ENCODE measurements around the gene PIK3R6.
A peak's percentile ranks its signal among the peaks of the same experiment; 100 is the strongest.

PIK3R6 gene

DNA sequence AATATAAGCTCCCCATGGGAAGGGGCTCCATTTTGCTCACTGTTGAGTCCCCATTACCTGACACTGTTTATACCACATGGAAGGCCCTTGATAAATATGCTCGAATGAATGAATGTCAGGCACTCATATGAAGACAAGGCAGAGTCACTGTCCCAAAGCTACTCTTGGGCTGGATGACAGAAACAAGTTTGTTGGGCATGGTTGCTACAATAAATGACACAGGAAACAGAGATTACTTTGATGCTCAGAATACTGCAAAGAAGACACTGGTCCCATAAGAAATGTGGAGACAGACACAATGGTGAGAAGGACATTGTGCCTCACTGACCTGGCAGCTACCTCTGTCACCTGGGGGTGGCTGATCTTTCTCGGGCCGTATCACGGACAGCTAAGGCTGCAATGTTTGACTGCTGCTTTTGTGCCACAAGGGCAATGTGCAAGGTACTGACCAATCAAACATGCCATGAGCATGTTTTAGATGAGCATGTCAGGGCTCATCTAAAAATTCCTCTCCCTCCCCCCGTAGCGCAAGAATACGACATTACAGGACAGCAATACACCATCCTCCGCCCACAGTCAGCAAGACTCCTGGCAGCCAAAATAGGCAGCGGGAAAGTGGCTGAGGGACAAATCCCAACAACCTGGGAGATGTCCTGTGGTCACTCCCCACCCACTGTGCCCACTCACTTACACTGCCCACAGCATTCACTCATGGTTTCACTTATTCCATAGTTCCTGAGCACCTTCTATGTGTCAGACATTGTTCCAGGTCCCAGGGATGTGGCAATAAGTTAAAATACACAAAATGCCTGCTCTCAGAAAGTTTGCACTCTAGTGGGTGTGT lies 5.0 kb downstream of the PIK3R6 start:
- Histone ChIP-seq H4K20me1 (ENCODE audit: insufficient read depth, low read length, poor library complexity, severe bottlenecking) (no peaks in the 10 kb centered on the region), H3K4me2 (ENCODE audit: low read depth, low read length, poor library complexity, severe bottlenecking) (peak overlapping the region; percentile 90), H3K4me3 (ENCODE audit: low read length, poor library complexity, severe bottlenecking) (peak overlapping the region; percentile 68), H3K9ac (ENCODE audit: low read depth, low read length, poor library complexity, severe bottlenecking) (peak overlapping the region; percentile 57), H3K79me2 (ENCODE audit: insufficient read depth, low read length) (peaks cover 86% of the 10 kb centered on the region), H3K4me1 (ENCODE audit: insufficient read depth, low read length, poor library complexity, severe bottlenecking) (peaks cover 85% of the 10 kb centered on the region), H3K36me3 (ENCODE audit: insufficient read depth, low read length) (no peaks in the 10 kb centered on the region), H2AFZ (ENCODE audit: low read length) (no peak overlapping the region), H3K9me3 (ENCODE audit: insufficient read depth, low read depth, low read length) (no peaks in the 10 kb centered on the region), H3F3A (ENCODE audit: low read depth) (peaks cover 1% of the 10 kb centered on the region; the same call in 1 of the 2 replicates), H3K27me3 (ENCODE audit: insufficient read depth, low read length, poor library complexity, severe bottlenecking) (no peaks in the 10 kb centered on the region), H3K9me2 (replicated peaks; ENCODE audit: low read depth, low read length) (no peaks in the 10 kb centered on the region)
- no peak for TF ChIP-seq EZH2phosphoT487 (IDR thresholded peaks at IDR 0.05; ENCODE audit: borderline replicate concordance)
- TF ChIP-seq, protein P1, sequence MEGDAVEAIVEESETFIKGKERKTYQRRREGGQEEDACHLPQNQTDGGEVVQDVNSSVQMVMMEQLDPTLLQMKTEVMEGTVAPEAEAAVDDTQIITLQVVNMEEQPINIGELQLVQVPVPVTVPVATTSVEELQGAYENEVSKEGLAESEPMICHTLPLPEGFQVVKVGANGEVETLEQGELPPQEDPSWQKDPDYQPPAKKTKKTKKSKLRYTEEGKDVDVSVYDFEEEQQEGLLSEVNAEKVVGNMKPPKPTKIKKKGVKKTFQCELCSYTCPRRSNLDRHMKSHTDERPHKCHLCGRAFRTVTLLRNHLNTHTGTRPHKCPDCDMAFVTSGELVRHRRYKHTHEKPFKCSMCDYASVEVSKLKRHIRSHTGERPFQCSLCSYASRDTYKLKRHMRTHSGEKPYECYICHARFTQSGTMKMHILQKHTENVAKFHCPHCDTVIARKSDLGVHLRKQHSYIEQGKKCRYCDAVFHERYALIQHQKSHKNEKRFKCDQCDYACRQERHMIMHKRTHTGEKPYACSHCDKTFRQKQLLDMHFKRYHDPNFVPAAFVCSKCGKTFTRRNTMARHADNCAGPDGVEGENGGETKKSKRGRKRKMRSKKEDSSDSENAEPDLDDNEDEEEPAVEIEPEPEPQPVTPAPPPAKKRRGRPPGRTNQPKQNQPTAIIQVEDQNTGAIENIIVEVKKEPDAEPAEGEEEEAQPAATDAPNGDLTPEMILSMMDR (conservative IDR thresholded peaks at IDR 0.05; ENCODE audit: low read length) = no peak

DNA sequence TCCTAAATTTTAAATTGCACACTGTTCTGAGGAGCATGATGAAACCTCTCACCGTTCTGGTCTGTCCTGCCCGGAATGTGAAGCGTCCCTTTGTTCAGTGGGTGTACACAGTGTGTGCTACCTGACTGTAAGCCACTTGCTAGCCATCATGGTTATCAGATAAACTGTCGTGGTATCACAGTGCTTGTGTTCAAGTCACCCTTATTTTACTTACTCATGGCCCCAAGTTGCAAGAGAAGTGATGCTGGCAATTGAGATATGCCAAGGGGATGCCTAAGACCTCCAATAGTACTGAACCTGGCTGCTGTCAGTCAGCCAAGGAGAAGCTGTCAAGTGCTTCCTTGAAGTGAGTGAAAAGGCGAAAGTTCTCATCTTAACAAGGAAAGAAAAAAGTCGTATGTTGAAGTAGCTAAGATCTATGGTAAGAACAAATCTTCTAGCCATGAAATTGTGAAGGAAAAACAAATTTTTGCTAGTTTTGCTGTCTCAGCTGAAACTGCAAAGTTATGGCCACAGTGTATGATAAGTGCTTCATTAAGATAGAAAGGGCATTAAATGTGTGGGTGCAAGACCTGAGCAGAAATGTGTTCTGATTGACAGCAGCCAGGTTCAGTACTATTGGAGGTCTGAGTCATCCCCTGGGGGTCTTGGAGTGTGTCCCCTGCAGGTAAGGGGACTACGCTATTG lies 5.8 kb downstream of the PIK3R6 start:
- H3K9me3 ChIP-seq (ENCODE audit: insufficient read depth, low read depth, low read length) = no peaks in the 10 kb centered on the region
- H3K9me2 ChIP-seq (replicated peaks; ENCODE audit: low read depth, low read length) = no peaks in the 10 kb centered on the region
- peaks cover 85% of the 10 kb centered on the region for H3K4me1 ChIP-seq (ENCODE audit: insufficient read depth, low read length, poor library complexity, severe bottlenecking)
- peaks cover 4% of the 10 kb centered on the region; the same call in 1 of the 2 replicates for H3F3A ChIP-seq (ENCODE audit: low read depth)
- H3K4me3 ChIP-seq (ENCODE audit: low read length, poor library complexity, severe bottlenecking) = peak overlapping the region; percentile 68
- peaks cover 86% of the 10 kb centered on the region for H3K79me2 ChIP-seq (ENCODE audit: insufficient read depth, low read length)
- no peaks in the 10 kb centered on the region for H3K27me3 ChIP-seq (ENCODE audit: insufficient read depth, low read length, poor library complexity, severe bottlenecking)
- H2AFZ ChIP-seq (ENCODE audit: low read length) = no peak overlapping the region
- peak overlapping the region; percentile 90 for H3K4me2 ChIP-seq (ENCODE audit: low read depth, low read length, poor library complexity, severe bottlenecking)
- no peaks in the 10 kb centered on the region for H4K20me1 ChIP-seq (ENCODE audit: insufficient read depth, low read length, poor library complexity, severe bottlenecking)
- peak overlapping the region; percentile 57 for H3K9ac ChIP-seq (ENCODE audit: low read depth, low read length, poor library complexity, severe bottlenecking)
- no peak for TF ChIP-seq EZH2phosphoT487 (IDR thresholded peaks at IDR 0.05; ENCODE audit: borderline replicate concordance)
- TF ChIP-seq, protein P1 (conservative IDR thresholded peaks at IDR 0.05; ENCODE audit: low read length) = no peak
- H3K36me3 ChIP-seq (ENCODE audit: insufficient read depth, low read length) = no peaks in the 10 kb centered on the region

DNA sequence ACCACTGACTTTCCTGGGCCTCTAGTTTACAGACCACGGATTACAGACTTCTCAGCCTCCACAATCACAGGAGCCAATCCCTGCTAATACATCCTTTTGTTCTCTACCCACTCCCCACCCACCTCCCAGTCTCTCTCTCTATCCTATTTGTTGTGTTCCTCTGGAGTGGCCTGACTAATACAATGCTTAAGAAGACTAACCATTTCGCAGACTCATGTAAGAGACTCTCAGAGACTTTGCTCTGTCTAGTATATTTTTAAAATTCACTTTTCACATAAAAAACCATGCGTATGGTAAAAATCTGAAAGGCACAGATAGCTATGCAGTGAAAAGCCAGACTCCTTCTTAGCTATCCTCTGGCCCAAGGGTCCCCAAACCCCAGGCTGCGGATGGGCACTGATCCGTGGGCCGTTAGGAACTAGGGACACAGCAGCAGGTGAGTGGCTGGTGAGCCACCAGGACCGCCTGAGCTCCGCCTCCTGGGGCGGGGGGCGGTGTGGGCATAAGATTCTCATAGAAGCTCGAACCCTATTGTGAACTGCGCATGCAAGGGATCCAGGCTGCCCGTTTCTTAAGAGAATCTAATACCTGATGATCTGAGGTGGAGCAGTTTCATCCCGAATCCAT lies 7.6 kb downstream of the PIK3R6 start:
- Histone ChIP-seq H3K4me2 (ENCODE audit: low read depth, low read length, poor library complexity, severe bottlenecking) (peak overlapping the region; percentile 89), H3F3A (ENCODE audit: low read depth) (peaks cover 4% of the 10 kb centered on the region; the same call in 1 of the 2 replicates), H3K79me2 (ENCODE audit: insufficient read depth, low read length) (peaks cover 83% of the 10 kb centered on the region; the same call in 1 of the 2 replicates), H3K36me3 (ENCODE audit: insufficient read depth, low read length) (no peaks in the 10 kb centered on the region), H3K4me3 (ENCODE audit: low read length, poor library complexity, severe bottlenecking) (peak overlapping the region; percentile 7), H3K4me1 (ENCODE audit: insufficient read depth, low read length, poor library complexity, severe bottlenecking) (peaks cover 82% of the 10 kb centered on the region), H3K27me3 (ENCODE audit: insufficient read depth, low read length, poor library complexity, severe bottlenecking) (no peaks in the 10 kb centered on the region), H3K9me3 (ENCODE audit: insufficient read depth, low read depth, low read length) (no peaks in the 10 kb centered on the region), H2AFZ (ENCODE audit: low read length) (no peak overlapping the region), H4K20me1 (ENCODE audit: insufficient read depth, low read length, poor library complexity, severe bottlenecking) (no peaks in the 10 kb centered on the region), H3K9ac (ENCODE audit: low read depth, low read length, poor library complexity, severe bottlenecking) (no peak overlapping the region), H3K9me2 (replicated peaks; ENCODE audit: low read depth, low read length) (no peaks in the 10 kb centered on the region)
- TF ChIP-seq, protein P1 (conservative IDR thresholded peaks at IDR 0.05; ENCODE audit: low read length) = no peak
- no peak for TF ChIP-seq EZH2phosphoT487 (IDR thresholded peaks at IDR 0.05; ENCODE audit: borderline replicate concordance)
